Measurements from ENCODE around the gene RB1. TPM values are rescaled to one million over a fixed set of nuclear protein-coding genes. Genes with fewer than 3 reads are reported as not detected.

RB1 gene
- total and polyA plus RNA-seq, 12 donors, result 10.4 to 78.0 (median 45.7) TPM

DNA sequence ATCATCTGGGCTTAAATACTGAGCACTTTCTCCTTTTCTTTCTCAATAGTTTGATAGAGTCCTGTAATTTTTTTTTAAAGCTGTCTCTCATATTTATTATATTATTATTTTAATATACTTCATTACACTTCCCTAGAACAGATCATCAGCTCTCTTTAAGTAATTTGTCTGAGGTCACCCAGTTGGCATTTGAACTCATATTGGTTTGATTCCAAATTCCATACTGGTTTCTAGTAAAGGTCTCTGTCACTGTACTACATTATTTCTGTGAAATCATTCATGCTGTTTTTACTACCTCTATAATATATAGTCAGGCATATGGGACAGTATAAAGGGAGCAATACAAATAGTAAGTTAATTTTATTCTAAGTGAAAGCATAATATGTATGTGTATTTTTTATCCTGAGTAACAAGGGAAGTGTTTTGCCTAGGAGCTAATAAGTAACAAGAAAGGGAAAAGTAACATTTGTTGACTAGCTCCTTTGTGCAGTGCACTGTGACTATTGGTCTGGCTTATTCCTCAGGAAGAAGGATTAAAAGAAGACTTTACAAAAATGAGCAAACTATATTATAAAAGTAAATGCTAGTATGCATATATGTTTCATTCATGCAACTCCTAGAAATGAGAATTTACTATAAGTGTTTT lies 95.0 kb downstream of the RB1 start:
- Histone ChIP-seq H3K27ac (no peak overlapping the region), H3K9me3 (replicated peaks in 1 of 3) (no peaks in the 10 kb centered on the region)

DNA sequence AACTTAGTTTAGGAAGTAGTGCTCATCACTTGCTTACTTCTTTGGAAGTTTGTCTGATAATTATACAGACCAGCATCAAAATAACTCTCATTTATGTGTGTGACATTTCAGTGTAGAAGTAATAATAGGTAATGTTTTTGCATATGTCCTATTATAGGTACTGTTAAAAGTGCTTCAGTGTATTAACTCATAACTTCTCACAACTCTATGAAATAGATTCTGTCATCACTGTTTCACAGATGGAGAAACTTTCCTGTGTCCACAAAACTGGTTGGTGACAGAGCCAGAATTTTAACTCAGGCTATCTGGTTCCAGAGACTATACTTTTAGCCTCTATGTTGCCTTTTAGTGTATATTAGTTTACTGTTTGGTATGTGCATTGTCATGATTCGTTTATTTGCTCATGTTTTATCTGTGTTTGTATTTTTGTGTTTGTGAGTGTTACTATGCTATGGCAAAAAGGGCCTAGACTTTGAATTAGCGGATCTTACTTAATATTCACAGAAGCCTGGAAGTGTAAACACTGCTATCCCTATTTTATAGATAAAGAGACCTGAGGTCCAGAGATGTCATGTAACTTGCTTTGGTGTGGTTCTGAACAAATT lies 96.6 kb downstream of the RB1 start:
- H3K27ac ChIP-seq, result peak overlapping the region in 4 of 5 donors; percentile 12 to 75 (median 40)
- intact Hi-C loops (cut with DNase I), result no loop called here
- TF ChIP-seq, protein P1, sequence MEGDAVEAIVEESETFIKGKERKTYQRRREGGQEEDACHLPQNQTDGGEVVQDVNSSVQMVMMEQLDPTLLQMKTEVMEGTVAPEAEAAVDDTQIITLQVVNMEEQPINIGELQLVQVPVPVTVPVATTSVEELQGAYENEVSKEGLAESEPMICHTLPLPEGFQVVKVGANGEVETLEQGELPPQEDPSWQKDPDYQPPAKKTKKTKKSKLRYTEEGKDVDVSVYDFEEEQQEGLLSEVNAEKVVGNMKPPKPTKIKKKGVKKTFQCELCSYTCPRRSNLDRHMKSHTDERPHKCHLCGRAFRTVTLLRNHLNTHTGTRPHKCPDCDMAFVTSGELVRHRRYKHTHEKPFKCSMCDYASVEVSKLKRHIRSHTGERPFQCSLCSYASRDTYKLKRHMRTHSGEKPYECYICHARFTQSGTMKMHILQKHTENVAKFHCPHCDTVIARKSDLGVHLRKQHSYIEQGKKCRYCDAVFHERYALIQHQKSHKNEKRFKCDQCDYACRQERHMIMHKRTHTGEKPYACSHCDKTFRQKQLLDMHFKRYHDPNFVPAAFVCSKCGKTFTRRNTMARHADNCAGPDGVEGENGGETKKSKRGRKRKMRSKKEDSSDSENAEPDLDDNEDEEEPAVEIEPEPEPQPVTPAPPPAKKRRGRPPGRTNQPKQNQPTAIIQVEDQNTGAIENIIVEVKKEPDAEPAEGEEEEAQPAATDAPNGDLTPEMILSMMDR (IDR thresholded peaks at IDR 0.05), result no peak
- no peak for TF ChIP-seq POLR2A (IDR thresholded peaks at IDR 0.05)
- peaks cover 30 to 74% of the 10 kb centered on the region in 2 donors for H3K4me1 ChIP-seq (replicated peaks in 1 of 2)
- no peaks in the 10 kb centered on the region for H3K27me3 ChIP-seq
- H3K36me3 ChIP-seq (replicated peaks in 1 of 2), result no peaks in the 10 kb centered on the region
- no peak for DNase-seq
- H3K9me3 ChIP-seq (replicated peaks in 1 of 3), result no peaks in the 10 kb centered on the region
- WGBS, 4 donors, result 66 to 77% (median 71%) methylated on average over 2 of the region's 2 CpGs
- no peak overlapping the region for H3K4me3 ChIP-seq

More for the DNA sequence above, 95.0 kb downstream of the RB1 start:
- Histone ChIP-seq H3K4me3 (no peak overlapping the region), H3K27me3 (no peaks in the 10 kb centered on the region), H3K36me3 (replicated peaks in 1 of 2) (no peaks in the 10 kb centered on the region), H3K4me1 (replicated peaks in 1 of 2) (peaks cover 20 to 61% of the 10 kb centered on the region in 2 donors)
- intact Hi-C loops (cut with DNase I), result no loop called here
- TF ChIP-seq, protein P1 (IDR thresholded peaks at IDR 0.05), result no peak
- no peak for TF ChIP-seq POLR2A (IDR thresholded peaks at IDR 0.05)
- DNase-seq, result no peak

DNA sequence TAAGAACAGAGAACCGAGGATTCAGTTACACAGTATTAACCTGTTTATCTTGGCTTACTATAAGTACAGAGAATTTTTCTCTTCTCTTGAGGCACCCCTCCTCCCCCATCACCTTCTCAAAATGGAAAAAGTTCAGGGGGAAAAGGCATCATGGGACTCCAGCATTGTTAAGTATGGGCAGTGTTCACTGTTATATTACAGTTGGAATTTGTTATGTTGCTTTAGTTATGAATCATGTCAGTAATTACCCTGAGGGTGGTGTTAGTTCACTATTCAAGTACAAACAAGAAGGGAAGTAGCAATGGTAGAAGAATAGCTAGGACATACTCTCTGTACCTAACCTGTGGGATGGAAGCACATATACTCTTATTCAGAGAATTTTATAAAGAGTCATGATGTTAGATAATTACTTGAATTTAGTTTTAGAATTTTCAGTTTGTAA lies 97.3 kb downstream of the RB1 start:
- WGBS, 4 donors, result 39 to 48% (median 44%) methylated on average over 1 of the region's 1 CpG
- Histone ChIP-seq H3K9me3 (replicated peaks in 1 of 3) (no peaks in the 10 kb centered on the region), H3K4me1 (replicated peaks in 1 of 2) (peaks cover 35 to 81% of the 10 kb centered on the region in 2 donors), H3K27me3 (no peaks in the 10 kb centered on the region), H3K27ac (peak overlapping the region; percentile 19 to 75 (median 43)), H3K4me3 (no peak overlapping the region), H3K36me3 (replicated peaks in 1 of 2) (no peaks in the 10 kb centered on the region)
- TF ChIP-seq, protein P1 (IDR thresholded peaks at IDR 0.05), result peak in 1 of 6 experiments; percentile 13
- no peak for TF ChIP-seq POLR2A (IDR thresholded peaks at IDR 0.05)
- intact Hi-C loops (cut with DNase I), result no loop called here
- no peak for DNase-seq

DNA sequence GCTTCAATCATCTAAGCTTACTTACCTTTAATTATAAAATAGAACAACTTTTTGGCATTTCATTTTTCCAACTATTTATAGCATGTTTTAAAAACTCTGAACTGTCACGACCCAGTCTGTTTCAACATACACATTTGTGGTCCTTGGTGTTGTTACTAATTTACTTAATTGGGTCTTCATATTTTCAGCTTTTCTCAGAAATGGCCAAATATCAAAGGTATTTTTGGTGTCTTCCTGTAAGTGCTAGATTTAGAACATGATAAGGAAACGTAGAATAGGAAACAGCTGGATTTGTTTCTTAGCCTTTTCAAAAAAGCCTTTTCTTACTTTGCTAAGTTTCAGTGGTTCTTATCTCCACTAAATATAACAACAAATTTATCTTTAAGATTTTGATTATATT lies 97.9 kb downstream of the RB1 start:
- 4 to 11% (median 6%) methylated on average over 2 of the region's 2 CpGs for WGBS, 4 donors
- Histone ChIP-seq H3K36me3 (replicated peaks in 1 of 2) (no peaks in the 10 kb centered on the region), H3K4me3 (no peak overlapping the region), H3K9me3 (replicated peaks in 1 of 3) (no peaks in the 10 kb centered on the region), H3K4me1 (replicated peaks in 1 of 2) (peaks cover 35 to 86% of the 10 kb centered on the region in 2 donors), H3K27me3 (no peaks in the 10 kb centered on the region), H3K27ac (peak overlapping the region; percentile 19 to 75 (median 43))
- DNase-seq, result no peak
- intact Hi-C loops (cut with DNase I), result no loop called here
- no peak for TF ChIP-seq POLR2A (IDR thresholded peaks at IDR 0.05)
- TF ChIP-seq, protein P1 (IDR thresholded peaks at IDR 0.05), result no peak
